MM.1S (cell line): ENCODE measurements around the gene MZB1.

Experiments
- CTCF ChIP-seq: fragments of 300-600 bp; sonication (generic); IDR thresholded peaks from 2 replicates; pipeline ENCODE4 v1.5.1; 2016; ENCODE audit warnings: antibody characterized with exemption, low read length, mixed read lengths
- EZH2 ChIP-seq: fragments of 300-600 bp; sonication (generic); optimal IDR thresholded peaks from 2 replicates; pipeline ENCODE3; 2017; ENCODE audit warnings: low read depth, mild to moderate bottlenecking, antibody characterized with exemption, low read length, mixed read lengths
- EZH2phosphoT487 ChIP-seq: fragments of 300-600 bp; sonication (generic); IDR thresholded peaks from 2 replicates; pipeline ENCODE4 v1.6.1; 2018; ENCODE audit warnings: antibody characterized with exemption, low read length

- no peak; the same call in 1 of the 2 replicates for TF ChIP-seq CTCF
- no peak for TF ChIP-seq EZH2phosphoT487
- TF ChIP-seq EZH2, result no peak
Measured at GRCh38 chr5:139414581-139415130, 24.9 kb upstream of the MZB1 start.
